HepG2 (cell line): ENCODE measurements around the gene MICALL2. TPM values are rescaled to one million over a fixed set of nuclear protein-coding genes. Genes with fewer than 3 reads are reported as not detected.

ENCODE experiments used
- MXD4 ChIP-seq: IDR thresholded peaks from 2 replicates; pipeline ENCODE4 v1.6.1; 2016; ENCODE audit warnings: mild to moderate bottlenecking, missing biosample characterization, missing genetic modification reagents
- NCOA5 ChIP-seq: sonication (generic); formaldehyde crosslinking; IDR thresholded peaks from 2 replicates; pipeline ENCODE4 v1.4.0; 2020; ENCODE audit warnings: missing genetic modification reagents
- ONECUT2 ChIP-seq: sonication (generic); formaldehyde crosslinking; IDR thresholded peaks from 2 replicates; pipeline ENCODE4 v1.4.0; 2020; ENCODE audit warnings: missing genetic modification reagents
- RBAK ChIP-seq: sonication (generic); formaldehyde crosslinking; IDR thresholded peaks from 2 replicates; pipeline ENCODE4 v1.5.1; 2020; ENCODE audit warnings: mild to moderate bottlenecking, missing genetic modification reagents
- RXRA ChIP-seq: sonication (generic); formaldehyde crosslinking; IDR thresholded peaks from 2 replicates; pipeline ENCODE4 v1.5.1; 2020; ENCODE audit warnings: missing genetic modification reagents
- TBL1XR1 ChIP-seq: fragments of 150-350 bp; IDR thresholded peaks from 2 replicates; pipeline ENCODE4 v1.6.1; 2014; ENCODE audit warnings: borderline replicate concordance, low read length; ENCODE audit not compliant: partially characterized antibody
- ZFY ChIP-seq: sonication (generic); formaldehyde crosslinking; IDR thresholded peaks from 2 replicates; pipeline ENCODE4 v1.4.0; 2020; ENCODE audit warnings: missing genetic modification reagents
- ZNF296 ChIP-seq: sonication (generic); formaldehyde crosslinking; conservative IDR thresholded peaks from 2 replicates; pipeline ENCODE4 v1.5.0; 2020; ENCODE audit warnings: mild to moderate bottlenecking, missing genetic modification reagents
- ZNF589 ChIP-seq: sonication (generic); formaldehyde crosslinking; conservative IDR thresholded peaks from 2 replicates; pipeline ENCODE4 v1.8.0; 2022; ENCODE audit warnings: mild to moderate bottlenecking, moderate library complexity, missing genetic modification reagents
- ZNF746 ChIP-seq: sonication (generic); formaldehyde crosslinking; IDR thresholded peaks from 2 replicates; pipeline ENCODE4 v1.8.0; 2022; ENCODE audit warnings: mild to moderate bottlenecking, missing genetic modification reagents
- ZNF766 ChIP-seq: sonication (generic); formaldehyde crosslinking; IDR thresholded peaks from 2 replicates; pipeline ENCODE4 v1.5.0; 2020; ENCODE audit warnings: missing genetic modification reagents, borderline replicate concordance
- ZNF792 ChIP-seq: IDR thresholded peaks from 2 replicates; pipeline ENCODE4 v1.6.1; 2016
- polyA plus RNA-seq, 8 experiments: library from polyadenylated mRNA; depleted of rRNA in 3 of 8; stranded (reverse) in 7 of 8; unstranded in 1 of 8; fragments of >200 nt; fragmentation: Illumina TruSeq in 4 of 8; extraction: Trizol in 4 of 8; gene quantifications; 2 replicates each; pipeline versions ENCODE4 v1.2.1 to v1.2.3, GENCODE V29; 2011 to 2016; ENCODE audit warnings: low read depth in 4 of 8, missing spikeins in 1 of 8, mixed read lengths in 1 of 8; ENCODE audit not compliant: insufficient read depth in 1 of 8
- total RNA-seq, 5 experiments: library from RNA; depleted of rRNA; stranded (reverse); fragments of >200 nt; fragmentation: Illumina TruSeq; extraction: Trizol; gene quantifications; 2 replicates each; pipeline ENCODE4 v1.2.3, GENCODE V29; 2016; ENCODE audit warnings: low read depth in 1 of 5
- TF ChIP-seq, protein P1 (sequence below): sonication (generic); formaldehyde crosslinking; IDR thresholded peaks from 2 replicates; pipeline ENCODE4 v1.4.0; 2020; ENCODE audit warnings: mild to moderate bottlenecking, low read depth, missing genetic modification reagents
- TF ChIP-seq, protein P2 (sequence below): sonication (generic); formaldehyde crosslinking; IDR thresholded peaks from 2 replicates; pipeline ENCODE4 v1.4.0; 2020; ENCODE audit warnings: missing genetic modification reagents
- TF ChIP-seq, protein P3 (sequence below): sonication (generic); formaldehyde crosslinking; IDR thresholded peaks from 2 replicates; pipeline ENCODE4 v1.5.0; 2020; ENCODE audit warnings: missing genetic modification reagents
- TF ChIP-seq, protein P4 (sequence below): sonication (generic); formaldehyde crosslinking; IDR thresholded peaks from 2 replicates; pipeline ENCODE4 v1.5.1; 2020; ENCODE audit warnings: missing genetic modification reagents, mild to moderate bottlenecking, borderline replicate concordance
- TF ChIP-seq, protein P5 (sequence below): IDR thresholded peaks from 2 replicates; pipeline ENCODE4 v1.6.1; 2012; ENCODE audit warnings: inconsistent platforms
- TF ChIP-seq, protein P6 (sequence below): IDR thresholded peaks from 2 replicates; pipeline ENCODE4 v1.6.1; 2016; ENCODE audit warnings: mild to moderate bottlenecking
- TF ChIP-seq, protein P7 (sequence below): IDR thresholded peaks from 2 replicates; pipeline ENCODE4 v1.6.1; 2016
- TF ChIP-seq, protein P8 (sequence below): sonication (generic); formaldehyde crosslinking; IDR thresholded peaks from 2 replicates; pipeline ENCODE4 v1.5.0; 2020; ENCODE audit warnings: missing genetic modification reagents

Gene MICALL2
- total and polyA plus RNA-seq, 2 of the 13 experiments (the other 11 are each of a cell fraction or from before 2014, with no cell fraction given) = 5.8 to 12.4 TPM

DNA sequence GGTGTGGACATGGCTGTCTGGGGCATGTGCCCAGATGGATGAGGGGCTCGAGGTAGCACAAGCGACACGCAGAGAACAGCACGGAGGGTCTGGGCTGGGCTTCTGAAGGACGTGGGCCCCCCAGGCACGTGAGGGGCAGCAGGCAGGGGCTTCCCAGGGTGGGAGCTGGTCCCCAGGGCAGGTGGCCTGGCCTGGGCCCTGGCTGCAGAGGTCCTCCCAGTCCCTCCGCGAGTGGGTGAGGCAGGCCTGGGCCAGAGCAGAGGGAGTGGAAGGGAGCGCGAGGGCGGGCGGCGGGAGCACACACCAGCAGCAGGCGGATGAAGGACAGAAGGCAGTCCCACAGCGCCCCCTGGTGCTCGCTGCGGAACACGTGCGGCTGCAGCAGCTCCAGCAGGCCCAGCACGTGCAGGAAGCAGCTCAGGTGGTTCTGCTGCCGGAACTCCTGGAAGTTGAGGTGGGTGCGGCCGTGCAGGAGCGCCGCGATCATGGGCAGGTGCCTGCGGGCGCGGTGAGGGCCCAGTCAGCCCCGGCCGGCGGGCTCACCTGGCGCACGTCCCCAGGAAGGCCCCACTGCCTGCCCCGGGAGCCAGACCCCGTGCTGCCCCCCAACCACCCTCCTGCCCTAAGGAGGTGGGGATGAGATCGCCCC, 14.7 kb upstream of the MICALL2 start (continued):
- TF ChIP-seq TBL1XR1 (no peak), ZNF296 (CRISPR knock-in tag) (no peak), ZNF766 (CRISPR knock-in tag) (0 out of 2 replicates have a peak, but pooled peaks have one; percentile 26), ONECUT2 (CRISPR knock-in tag) (no peak), MXD4 (CRISPR knock-in tag) (peak; percentile 85; the same call in 1 of the 2 replicates), RXRA (peak; percentile 63; the same call in 1 of the 2 replicates), ZNF792 (CRISPR knock-in tag) (no peak), ZNF746 (CRISPR knock-in tag) (0 out of 2 replicates have a peak, but pooled peaks have one; percentile 34), ZNF589 (0 out of 2 replicates have a peak, but pooled peaks have one; percentile 57), NCOA5 (no peak), ZFY (CRISPR knock-in tag) (peak; percentile 73), RBAK (CRISPR knock-in tag) (no peak)
- TF ChIP-seq, protein P1, sequence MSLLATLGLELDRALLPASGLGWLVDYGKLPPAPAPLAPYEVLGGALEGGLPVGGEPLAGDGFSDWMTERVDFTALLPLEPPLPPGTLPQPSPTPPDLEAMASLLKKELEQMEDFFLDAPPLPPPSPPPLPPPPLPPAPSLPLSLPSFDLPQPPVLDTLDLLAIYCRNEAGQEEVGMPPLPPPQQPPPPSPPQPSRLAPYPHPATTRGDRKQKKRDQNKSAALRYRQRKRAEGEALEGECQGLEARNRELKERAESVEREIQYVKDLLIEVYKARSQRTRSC (CRISPR knock-in tag) = no peak
- TF ChIP-seq, protein P2, sequence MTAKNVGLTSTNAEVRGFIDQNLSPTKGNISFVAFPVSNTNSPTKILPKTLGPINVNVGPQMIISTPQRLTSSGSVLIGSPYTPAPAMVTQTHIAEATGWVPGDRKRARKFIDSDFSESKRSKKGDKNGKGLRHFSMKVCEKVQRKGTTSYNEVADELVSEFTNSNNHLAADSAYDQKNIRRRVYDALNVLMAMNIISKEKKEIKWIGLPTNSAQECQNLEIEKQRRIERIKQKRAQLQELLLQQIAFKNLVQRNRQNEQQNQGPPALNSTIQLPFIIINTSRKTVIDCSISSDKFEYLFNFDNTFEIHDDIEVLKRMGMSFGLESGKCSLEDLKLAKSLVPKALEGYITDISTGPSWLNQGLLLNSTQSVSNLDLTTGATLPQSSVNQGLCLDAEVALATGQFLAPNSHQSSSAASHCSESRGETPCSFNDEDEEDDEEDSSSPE = peak; percentile 53; the same call in 1 of the 2 replicates
- TF ChIP-seq, protein P3, sequence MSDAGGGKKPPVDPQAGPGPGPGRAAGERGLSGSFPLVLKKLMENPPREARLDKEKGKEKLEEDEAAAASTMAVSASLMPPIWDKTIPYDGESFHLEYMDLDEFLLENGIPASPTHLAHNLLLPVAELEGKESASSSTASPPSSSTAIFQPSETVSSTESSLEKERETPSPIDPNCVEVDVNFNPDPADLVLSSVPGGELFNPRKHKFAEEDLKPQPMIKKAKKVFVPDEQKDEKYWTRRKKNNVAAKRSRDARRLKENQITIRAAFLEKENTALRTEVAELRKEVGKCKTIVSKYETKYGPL (CRISPR knock-in tag) = no peak
- TF ChIP-seq, protein P4, sequence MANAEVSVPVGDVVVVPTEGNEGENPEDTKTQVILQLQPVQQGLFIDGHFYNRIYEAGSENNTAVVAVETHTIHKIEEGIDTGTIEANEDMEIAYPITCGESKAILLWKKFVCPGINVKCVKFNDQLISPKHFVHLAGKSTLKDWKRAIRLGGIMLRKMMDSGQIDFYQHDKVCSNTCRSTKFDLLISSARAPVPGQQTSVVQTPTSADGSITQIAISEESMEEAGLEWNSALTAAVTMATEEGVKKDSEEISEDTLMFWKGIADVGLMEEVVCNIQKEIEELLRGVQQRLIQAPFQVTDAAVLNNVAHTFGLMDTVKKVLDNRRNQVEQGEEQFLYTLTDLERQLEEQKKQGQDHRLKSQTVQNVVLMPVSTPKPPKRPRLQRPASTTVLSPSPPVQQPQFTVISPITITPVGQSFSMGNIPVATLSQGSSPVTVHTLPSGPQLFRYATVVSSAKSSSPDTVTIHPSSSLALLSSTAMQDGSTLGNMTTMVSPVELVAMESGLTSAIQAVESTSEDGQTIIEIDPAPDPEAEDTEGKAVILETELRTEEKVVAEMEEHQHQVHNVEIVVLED = no peak
- TF ChIP-seq, protein P5, sequence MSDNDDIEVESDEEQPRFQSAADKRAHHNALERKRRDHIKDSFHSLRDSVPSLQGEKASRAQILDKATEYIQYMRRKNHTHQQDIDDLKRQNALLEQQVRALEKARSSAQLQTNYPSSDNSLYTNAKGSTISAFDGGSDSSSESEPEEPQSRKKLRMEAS = peak; percentile 91
- TF ChIP-seq, protein P6, sequence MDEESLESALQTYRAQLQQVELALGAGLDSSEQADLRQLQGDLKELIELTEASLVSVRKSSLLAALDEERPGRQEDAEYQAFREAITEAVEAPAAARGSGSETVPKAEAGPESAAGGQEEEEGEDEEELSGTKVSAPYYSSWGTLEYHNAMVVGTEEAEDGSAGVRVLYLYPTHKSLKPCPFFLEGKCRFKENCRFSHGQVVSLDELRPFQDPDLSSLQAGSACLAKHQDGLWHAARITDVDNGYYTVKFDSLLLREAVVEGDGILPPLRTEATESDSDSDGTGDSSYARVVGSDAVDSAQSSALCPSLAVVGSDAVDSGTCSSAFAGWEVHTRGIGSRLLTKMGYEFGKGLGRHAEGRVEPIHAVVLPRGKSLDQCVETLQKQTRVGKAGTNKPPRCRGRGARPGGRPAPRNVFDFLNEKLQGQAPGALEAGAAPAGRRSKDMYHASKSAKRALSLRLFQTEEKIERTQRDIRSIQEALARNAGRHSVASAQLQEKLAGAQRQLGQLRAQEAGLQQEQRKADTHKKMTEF (CRISPR knock-in tag) = 0 out of 2 replicates have a peak, but pooled peaks have one; percentile 47
- TF ChIP-seq, protein P7, sequence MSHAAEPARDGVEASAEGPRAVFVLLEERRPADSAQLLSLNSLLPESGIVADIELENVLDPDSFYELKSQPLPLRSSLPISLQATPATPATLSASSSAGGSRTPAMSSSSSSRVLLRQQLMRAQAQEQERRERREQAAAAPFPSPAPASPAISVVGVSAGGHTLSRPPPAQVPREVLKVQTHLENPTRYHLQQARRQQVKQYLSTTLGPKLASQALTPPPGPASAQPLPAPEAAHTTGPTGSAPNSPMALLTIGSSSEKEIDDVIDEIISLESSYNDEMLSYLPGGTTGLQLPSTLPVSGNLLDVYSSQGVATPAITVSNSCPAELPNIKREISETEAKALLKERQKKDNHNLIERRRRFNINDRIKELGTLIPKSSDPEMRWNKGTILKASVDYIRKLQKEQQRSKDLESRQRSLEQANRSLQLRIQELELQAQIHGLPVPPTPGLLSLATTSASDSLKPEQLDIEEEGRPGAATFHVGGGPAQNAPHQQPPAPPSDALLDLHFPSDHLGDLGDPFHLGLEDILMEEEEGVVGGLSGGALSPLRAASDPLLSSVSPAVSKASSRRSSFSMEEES (CRISPR knock-in tag) = 0 out of 2 replicates have a peak, but pooled peaks have one; percentile 36
- TF ChIP-seq, protein P8, sequence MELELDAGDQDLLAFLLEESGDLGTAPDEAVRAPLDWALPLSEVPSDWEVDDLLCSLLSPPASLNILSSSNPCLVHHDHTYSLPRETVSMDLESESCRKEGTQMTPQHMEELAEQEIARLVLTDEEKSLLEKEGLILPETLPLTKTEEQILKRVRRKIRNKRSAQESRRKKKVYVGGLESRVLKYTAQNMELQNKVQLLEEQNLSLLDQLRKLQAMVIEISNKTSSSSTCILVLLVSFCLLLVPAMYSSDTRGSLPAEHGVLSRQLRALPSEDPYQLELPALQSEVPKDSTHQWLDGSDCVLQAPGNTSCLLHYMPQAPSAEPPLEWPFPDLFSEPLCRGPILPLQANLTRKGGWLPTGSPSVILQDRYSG (CRISPR knock-in tag) = no peak
